Measurements from ENCODE around the gene DCLK2. TPM values are rescaled to one million over a fixed set of nuclear protein-coding genes. Genes with fewer than 3 reads are reported as not detected.

The DCLK2 gene
- total RNA-seq, 8 experiments from 2014 or later, result 4.3 to 48.1 (median 25.5) TPM

DNA sequence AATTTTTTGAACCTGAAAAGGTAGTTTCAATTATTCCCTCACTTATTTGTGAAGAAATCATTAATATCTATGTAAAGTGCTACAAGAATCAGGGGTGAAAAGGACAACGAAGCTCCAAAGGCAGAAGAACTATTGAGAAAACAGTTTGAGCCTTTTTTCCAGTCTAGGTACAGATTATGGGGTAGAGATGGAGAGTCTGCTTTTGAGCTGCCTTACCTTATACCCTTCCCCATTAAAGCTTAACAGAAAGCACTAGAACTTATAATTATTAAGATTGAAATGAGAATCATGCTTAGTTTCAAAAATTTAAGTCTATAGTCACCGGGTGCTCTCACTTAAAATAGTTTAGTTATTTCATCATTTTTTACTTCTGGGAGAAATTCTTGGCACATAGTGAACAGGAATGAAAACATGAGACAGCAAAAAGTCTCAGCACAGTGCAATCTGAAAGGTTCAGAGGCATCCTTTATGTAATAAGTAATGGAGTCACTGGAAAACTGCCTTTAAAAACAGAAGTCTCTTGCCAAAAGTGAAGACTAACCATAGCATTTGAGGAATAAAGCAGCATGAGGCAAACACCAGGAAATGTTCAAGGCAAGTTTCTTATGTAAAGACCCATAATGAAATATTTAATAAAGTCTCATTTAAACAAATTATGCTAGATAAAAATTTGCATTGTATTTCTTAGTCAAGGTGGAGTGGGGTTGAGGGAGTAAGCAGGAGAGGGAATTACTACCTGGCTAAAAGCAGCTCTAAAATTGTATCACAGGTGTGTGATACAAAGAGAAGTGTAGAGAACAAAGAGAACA is 5.1 kb upstream of the DCLK2 start:
- ATAC-seq (replicated peaks in 6 of 8), result peak in 2 of 8 experiments; percentile 7 to 14
- 0 to 100% (median 71%) methylated on average over 1 to 2 of the region's 2 CpGs; no CpG with 5 or more reads in 1 of the 10 experiments for WGBS, 10 experiments
- Histone ChIP-seq H3K27ac (no peak overlapping the region), H3K4me3 (no peak overlapping the region), H3K4me1 (replicated peaks in 1 of 2) (peaks cover 0 to 8% of the 10 kb centered on the region in 2 donors)
- in situ Hi-C loops (cut with MboI; ENCODE audit: low pct_unique_long_range_greater_than_20kb in 2 of 9, low sequenced_read_pairs in 9 of 9, unreplicated experiment in 9 of 9), result no loop called here

DNA sequence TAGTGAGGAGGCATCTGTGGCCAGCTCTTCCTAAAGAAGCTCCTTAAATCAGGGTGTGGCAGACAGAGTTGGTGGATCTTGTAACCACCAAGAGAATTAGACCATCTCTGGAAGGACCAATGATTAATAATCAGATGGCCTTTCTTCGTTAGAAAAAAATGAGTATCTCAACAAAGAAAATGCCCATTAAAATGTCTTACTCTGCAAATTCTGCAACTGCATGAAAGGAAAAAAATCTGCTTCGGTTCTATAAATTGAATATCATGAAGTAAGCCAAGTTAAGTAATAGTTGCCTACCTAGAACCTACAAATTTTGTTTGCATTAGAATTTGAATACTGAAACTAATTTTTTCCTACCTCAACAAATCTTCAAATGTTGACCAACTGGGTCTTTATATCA is 4.2 kb upstream of the DCLK2 start:
- no peak overlapping the region for H3K4me3 ChIP-seq
- in situ Hi-C loops (cut with MboI; ENCODE audit: low pct_unique_long_range_greater_than_20kb in 2 of 9, low sequenced_read_pairs in 9 of 9, unreplicated experiment in 9 of 9), result no loop called here
- 82 to 100% (median 92%) methylated on average over 1 to 2 of the region's 2 CpGs; no CpG with 5 or more reads in 1 of the 10 experiments for WGBS, 10 experiments
- H3K4me1 ChIP-seq (replicated peaks in 1 of 2), result peaks cover 0 to 8% of the 10 kb centered on the region in 2 donors
- ATAC-seq (replicated peaks in 6 of 8), result no peak
- H3K27ac ChIP-seq, result no peak overlapping the region

- Histone ChIP-seq H3K4me1 (replicated peaks in 1 of 2) (peaks cover 18 to 30% of the 10 kb centered on the region in 2 donors), H3K4me3 (peak overlapping the region; percentile 49 to 95 (median 82)), H3K27ac (peak overlapping the region; percentile 74 to 77)
- in situ Hi-C loops (cut with MboI; ENCODE audit: low pct_unique_long_range_greater_than_20kb in 2 of 9, low sequenced_read_pairs in 9 of 9, unreplicated experiment in 9 of 9), result no loop called here
- 0 to 1% (median 0%) methylated on average over 2 to 14 of the region's 59 CpGs; no CpG with 5 or more reads in 7 of the 10 experiments for WGBS, 10 experiments
- ATAC-seq (replicated peaks in 6 of 8), result peak; percentile 56 to 75 (median 63)
Measured at GRCh38 chr4:150078579-150079080, 385 bp downstream of the DCLK2 start.

DNA sequence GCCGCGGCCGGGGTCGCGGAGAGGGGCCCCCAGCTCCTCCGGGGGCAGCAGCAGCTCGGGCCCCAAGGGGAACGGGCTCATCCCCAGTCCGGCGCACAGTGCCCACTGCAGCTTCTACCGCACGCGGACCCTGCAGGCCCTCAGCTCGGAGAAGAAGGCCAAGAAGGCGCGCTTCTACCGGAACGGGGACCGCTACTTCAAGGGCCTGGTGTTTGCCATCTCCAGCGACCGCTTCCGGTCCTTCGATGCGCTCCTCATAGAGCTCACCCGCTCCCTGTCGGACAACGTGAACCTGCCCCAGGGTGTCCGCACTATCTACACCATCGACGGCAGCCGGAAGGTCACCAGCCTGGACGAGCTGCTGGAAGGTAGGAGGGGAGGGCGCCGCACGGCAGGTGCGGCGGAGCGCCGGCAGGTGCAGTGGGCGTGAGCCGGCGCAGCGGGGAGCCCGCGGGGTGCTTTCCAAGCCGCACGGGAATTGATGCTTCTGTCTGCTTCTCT is 886 bp downstream of the DCLK2 start:
- 0 to 4% (median 1%) methylated on average over 6 to 18 of the region's 47 CpGs; no CpG with 5 or more reads in 7 of the 10 experiments for WGBS, 10 experiments
- in situ Hi-C loops (cut with MboI; ENCODE audit: low pct_unique_long_range_greater_than_20kb in 2 of 9, low sequenced_read_pairs in 9 of 9, unreplicated experiment in 9 of 9), result no loop called here
- H3K4me3 ChIP-seq, result peak overlapping the region; percentile 49 to 95 (median 82)
- peak; percentile 23 to 37 (median 26) for ATAC-seq (replicated peaks in 6 of 8)
- peaks cover 18 to 30% of the 10 kb centered on the region in 2 donors for H3K4me1 ChIP-seq (replicated peaks in 1 of 2)
- peak overlapping the region; percentile 74 to 77 for H3K27ac ChIP-seq

GRCh38 chr4:150080337-150080736 is 2.1 kb downstream of the DCLK2 start:
- 0 to 100% (median 92%) methylated on average over 1 to 5 of the region's 5 CpGs; no CpG with 5 or more reads in 1 of the 10 experiments for WGBS, 10 experiments
- H3K4me1 ChIP-seq (replicated peaks in 1 of 2), result peaks cover 18 to 30% of the 10 kb centered on the region in 2 donors
- H3K4me3 ChIP-seq, result peak overlapping the region; percentile 49 to 95 (median 82)
- in situ Hi-C loops (cut with MboI; ENCODE audit: low pct_unique_long_range_greater_than_20kb in 2 of 9, low sequenced_read_pairs in 9 of 9, unreplicated experiment in 9 of 9), result no loop called here
- H3K27ac ChIP-seq, result no peak overlapping the region
- ATAC-seq (replicated peaks in 6 of 8), result peak in 1 of 8 experiments; percentile 10

GRCh38 chr4:150080875-150081274 is 2.6 kb downstream of the DCLK2 start:
- Histone ChIP-seq H3K4me3 (peak overlapping the region in 4 of 5 donors; percentile 49 to 95 (median 85)), H3K4me1 (replicated peaks in 1 of 2) (peaks cover 18 to 30% of the 10 kb centered on the region in 2 donors), H3K27ac (no peak overlapping the region)
- no peak for ATAC-seq (replicated peaks in 6 of 8)
- 63 to 100% (median 90%) methylated on average over 1 of the region's 1 CpG; no CpG with 5 or more reads in 1 of the 10 experiments for WGBS, 10 experiments
- in situ Hi-C loops (cut with MboI; ENCODE audit: low pct_unique_long_range_greater_than_20kb in 2 of 9, low sequenced_read_pairs in 9 of 9, unreplicated experiment in 9 of 9), result no loop called here

GRCh38 chr4:150082241-150082640 is 4.0 kb downstream of the DCLK2 start:
- in situ Hi-C loops (cut with MboI; ENCODE audit: low pct_unique_long_range_greater_than_20kb in 2 of 9, low sequenced_read_pairs in 9 of 9, unreplicated experiment in 9 of 9), result no loop called here
- ATAC-seq (replicated peaks in 6 of 8), result no peak
- no peak overlapping the region for H3K27ac ChIP-seq
- peaks cover 18 to 27% of the 10 kb centered on the region in 2 donors for H3K4me1 ChIP-seq (replicated peaks in 1 of 2)
- 54 to 100% (median 100%) methylated on average over 1 of the region's 1 CpG; no CpG with 5 or more reads in 2 of the 10 experiments for WGBS, 10 experiments
- H3K4me3 ChIP-seq, result peak overlapping the region in 1 of 5 donors; percentile 8

- no peak overlapping the region for H3K27ac ChIP-seq
- H3K4me3 ChIP-seq, result no peak overlapping the region
- ATAC-seq (replicated peaks in 6 of 8), result no peak
- peaks cover 2 to 5% of the 10 kb centered on the region in 2 donors for H3K4me1 ChIP-seq (replicated peaks in 1 of 2)
- WGBS, 10 experiments, result 58 to 85% (median 81%) methylated on average over 2 to 4 of the region's 4 CpGs
- in situ Hi-C loops (cut with MboI; ENCODE audit: low pct_unique_long_range_greater_than_20kb in 2 of 9, low sequenced_read_pairs in 9 of 9, unreplicated experiment in 9 of 9), result no loop called here
Measured at GRCh38 chr4:150087006-150087405, 8.8 kb downstream of the DCLK2 start.

DNA sequence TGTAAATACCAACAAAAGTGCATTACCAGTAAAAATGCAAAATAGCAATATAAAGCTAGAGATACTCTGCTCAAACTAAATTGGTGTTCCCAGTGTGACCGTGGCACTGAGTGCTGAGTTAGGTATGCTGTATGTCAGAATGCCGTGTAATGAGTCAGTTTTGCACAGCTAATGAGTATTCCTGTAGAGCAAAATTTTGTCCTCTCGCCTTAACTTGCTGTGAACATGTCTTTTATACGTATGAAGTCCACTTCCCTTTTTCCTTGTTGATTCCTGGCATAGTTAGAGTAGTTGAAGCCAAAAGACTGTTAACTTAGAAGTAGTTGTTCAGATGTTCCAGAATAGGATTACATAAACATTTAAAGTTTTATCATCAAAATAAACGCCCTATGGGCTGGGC is 11.5 kb downstream of the DCLK2 start:
- in situ Hi-C loops (cut with MboI; ENCODE audit: low pct_unique_long_range_greater_than_20kb in 2 of 9, low sequenced_read_pairs in 9 of 9, unreplicated experiment in 9 of 9), result no loop called here
- Histone ChIP-seq H3K27ac (no peak overlapping the region), H3K4me3 (no peak overlapping the region), H3K4me1 (replicated peaks in 1 of 2) (no peaks in the 10 kb centered on the region)
- no peak for ATAC-seq (replicated peaks in 6 of 8)
- 90 to 100% (median 100%) methylated on average over 1 to 5 of the region's 5 CpGs; no CpG with 5 or more reads in 1 of the 10 experiments for WGBS, 10 experiments

GRCh38 chr4:150090836-150091235 is 12.6 kb downstream of the DCLK2 start:
- no peak overlapping the region for H3K27ac ChIP-seq
- no peaks in the 10 kb centered on the region for H3K4me1 ChIP-seq (replicated peaks in 1 of 2)
- in situ Hi-C loops (cut with MboI; ENCODE audit: low pct_unique_long_range_greater_than_20kb in 2 of 9, low sequenced_read_pairs in 9 of 9, unreplicated experiment in 9 of 9), result no loop called here
- 86 to 100% (median 94%) methylated on average over 4 to 6 of the region's 6 CpGs; no CpG with 5 or more reads in 1 of the 10 experiments for WGBS, 10 experiments
- H3K4me3 ChIP-seq, result no peak overlapping the region
- ATAC-seq (replicated peaks in 6 of 8), result no peak

DNA sequence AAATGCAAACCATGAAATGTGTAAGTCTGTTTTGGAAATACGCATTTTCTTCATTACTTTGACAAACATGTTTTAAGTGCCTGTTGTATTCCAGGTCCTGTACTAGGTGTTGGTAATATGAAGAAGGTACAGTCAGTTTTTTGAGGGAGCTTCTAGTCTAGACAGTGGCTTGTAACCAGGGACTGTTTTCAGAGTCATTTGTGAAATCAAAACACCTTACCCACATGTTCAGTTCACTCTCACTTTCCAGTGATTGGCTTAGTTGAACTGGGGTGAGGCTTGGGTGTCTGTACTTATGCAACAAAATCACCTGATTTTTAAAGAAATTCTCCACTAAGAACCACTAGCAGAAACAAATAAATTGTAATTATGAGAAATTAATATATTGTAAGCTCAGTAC is 16.4 kb downstream of the DCLK2 start:
- H3K4me1 ChIP-seq (replicated peaks in 1 of 2), result no peaks in the 10 kb centered on the region
- no peak overlapping the region for H3K4me3 ChIP-seq
- no peak for ATAC-seq (replicated peaks in 6 of 8)
- 60 to 100% (median 92%) methylated on average over 1 of the region's 1 CpG; no CpG with 5 or more reads in 5 of the 10 experiments for WGBS, 10 experiments
- H3K27ac ChIP-seq, result no peak overlapping the region
- in situ Hi-C loops (cut with MboI; ENCODE audit: low pct_unique_long_range_greater_than_20kb in 2 of 9, low sequenced_read_pairs in 9 of 9, unreplicated experiment in 9 of 9), result no loop called here

DNA sequence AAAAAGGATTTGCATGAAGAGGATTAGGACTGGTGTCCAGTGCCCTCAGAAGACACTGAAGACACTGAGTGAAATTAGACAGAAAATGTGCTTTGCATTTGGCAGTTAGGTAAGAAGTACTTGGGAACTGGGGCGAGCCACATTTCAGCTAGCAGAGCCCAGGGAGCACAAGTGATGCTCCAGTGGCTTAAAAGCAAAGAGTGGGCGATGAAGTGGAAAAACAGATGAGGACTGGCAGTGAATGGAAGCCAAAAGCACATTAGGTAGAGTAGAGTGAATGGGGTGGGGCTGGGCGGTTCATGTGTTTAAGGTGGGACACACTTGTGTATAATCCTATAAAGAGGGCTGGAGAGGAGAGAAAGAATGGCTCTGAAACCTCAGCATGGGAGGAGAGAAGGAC is 18.4 kb downstream of the DCLK2 start:
- 29 to 100% (median 92%) methylated on average over 1 to 3 of the region's 3 CpGs; no CpG with 5 or more reads in 1 of the 10 experiments for WGBS, 10 experiments
- Histone ChIP-seq H3K4me3 (no peak overlapping the region), H3K4me1 (replicated peaks in 1 of 2) (no peaks in the 10 kb centered on the region), H3K27ac (no peak overlapping the region)
- no peak for ATAC-seq (replicated peaks in 6 of 8)
- in situ Hi-C loops (cut with MboI; ENCODE audit: low pct_unique_long_range_greater_than_20kb in 2 of 9, low sequenced_read_pairs in 9 of 9, unreplicated experiment in 9 of 9), result no loop called here

DNA sequence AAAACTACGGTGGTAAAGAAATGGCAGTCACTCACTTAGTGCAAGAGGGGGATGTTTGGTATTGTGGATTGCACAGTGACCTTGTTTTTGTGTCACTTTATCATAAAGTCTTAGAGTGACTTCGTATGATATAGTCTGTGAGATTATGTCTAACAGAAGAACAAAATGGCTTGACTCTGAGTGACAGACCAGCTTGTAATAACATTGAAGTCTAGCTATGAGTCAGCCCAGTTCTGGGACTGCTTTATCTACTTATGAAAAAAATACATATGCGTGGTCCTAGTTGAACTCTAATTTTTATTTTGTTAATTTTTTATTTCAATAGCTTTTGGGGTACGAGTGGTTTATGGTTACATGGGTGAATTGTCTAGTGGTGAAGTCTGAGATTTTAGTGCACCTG is 20.0 kb downstream of the DCLK2 start:
- 76 to 100% (median 90%) methylated on average over 1 to 4 of the region's 4 CpGs for WGBS, 10 experiments
- ATAC-seq (replicated peaks in 6 of 8), result peak in 3 of 8 experiments; percentile 21 to 48 (median 28)
- in situ Hi-C loops (cut with MboI; ENCODE audit: low pct_unique_long_range_greater_than_20kb in 2 of 9, low sequenced_read_pairs in 9 of 9, unreplicated experiment in 9 of 9), result no loop called here
- no peak overlapping the region for H3K4me3 ChIP-seq
- H3K27ac ChIP-seq, result no peak overlapping the region
- H3K4me1 ChIP-seq (replicated peaks in 1 of 2), result no peaks in the 10 kb centered on the region

Data from motor neuron (in vitro differentiated cells).